Right atrium auricular region (tissue), 2 donors: ENCODE results near the gene ZNF74. TPM values are rescaled to one million over a fixed set of nuclear protein-coding genes. Genes with fewer than 3 reads are reported as not detected.
"Not testable (repeated sequence)": the region's sequence is repeated elsewhere in the genome, so short reads cannot be mapped to it uniquely, and the experiment has no call there.

Source experiments
- DNase-seq: peaks from one replicate; pipeline ENCODE4 v3.0.0-alpha.2; 2019; ENCODE audit warnings: low spot score
- H3K27ac ChIP-seq, 2 donors: fragments of 200-600 bp; sonication (generic); 1 replicate in 1 of 2; 2 replicates in 1 of 2; pipeline ENCODE4 v1.5.1; 2016 to 2019
- H3K27me3 ChIP-seq, 2 donors: fragments of 200-600 bp; sonication (generic); one replicate each; pipeline versions ENCODE4 v1.5.1 to v1.6.0; 2017 to 2019
- H3K36me3 ChIP-seq: fragments of 200-600 bp; sonication (generic); one replicate; pipeline ENCODE4 v1.5.1; 2016
- H3K4me1 ChIP-seq, 2 donors: fragments of 200-600 bp; sonication (generic); one replicate each; pipeline versions ENCODE4 v1.5.1 to v1.6.0; 2017 to 2019
- H3K4me3 ChIP-seq, 2 donors: fragments of 200-600 bp; sonication (generic); 1 replicate in 1 of 2; 2 replicates in 1 of 2; pipeline ENCODE4 v1.5.1; 2017 to 2019; ENCODE audit warnings: mild to moderate bottlenecking in 1 of 2, moderate library complexity in 1 of 2
- H3K9me3 ChIP-seq, 2 donors: fragments of 200-600 bp; sonication (generic); one replicate each; pipeline ENCODE4 v1.5.1; 2019
- total RNA-seq, 2 donors: library from RNA; depleted of rRNA; stranded (reverse); fragments of >200 nt; gene quantifications; one replicate each; pipeline ENCODE4 v1.1.0, GENCODE V29; 2016
- TF ChIP-seq, protein P1 (sequence below), 2 donors: fragments of 200-600 bp; sonication (generic); IDR thresholded peaks; one replicate each; pipeline ENCODE4 v1.5.1; 2019; ENCODE audit warnings: antibody characterized with exemption in 2 of 2

ZNF74 gene
- total RNA-seq = 1 to 10 TPM; 5.6 to 6.3 TPM

GRCh38 chr22:20393705-20394476 lies at the start of gene ZNF74:
Gene ZNF74, plus strand, starts transcription at chr22:20394151. Its CDS starts 478 bp downstream, at chr22:20394629.
- DNase-seq = peak; percentile 88

GRCh38 chr22:20346553-20346952 lies 47.4 kb upstream of the ZNF74 start:
- not testable (repeated sequence) for H3K27ac ChIP-seq, H3K9me3 ChIP-seq, H3K4me3 ChIP-seq, H3K4me1 ChIP-seq, H3K27me3 ChIP-seq, DNase-seq, H3K36me3 ChIP-seq

More at GRCh38 chr22:20393705-20394476, at the start of gene ZNF74:
- Histone ChIP-seq H3K36me3 (no peaks in the 10 kb centered on the region), H3K9me3 (no peaks in the 10 kb centered on the region), H3K4me1 (peaks cover 0 to 19% of the 10 kb centered on the region in 2 donors), H3K27ac (peak within 1 kb of the TSS; percentile 66 to 74), H3K4me3 (peak within 1 kb of the TSS; percentile 65 to 70), H3K27me3 (no peaks in the 10 kb centered on the region)
- TF ChIP-seq, protein P1, sequence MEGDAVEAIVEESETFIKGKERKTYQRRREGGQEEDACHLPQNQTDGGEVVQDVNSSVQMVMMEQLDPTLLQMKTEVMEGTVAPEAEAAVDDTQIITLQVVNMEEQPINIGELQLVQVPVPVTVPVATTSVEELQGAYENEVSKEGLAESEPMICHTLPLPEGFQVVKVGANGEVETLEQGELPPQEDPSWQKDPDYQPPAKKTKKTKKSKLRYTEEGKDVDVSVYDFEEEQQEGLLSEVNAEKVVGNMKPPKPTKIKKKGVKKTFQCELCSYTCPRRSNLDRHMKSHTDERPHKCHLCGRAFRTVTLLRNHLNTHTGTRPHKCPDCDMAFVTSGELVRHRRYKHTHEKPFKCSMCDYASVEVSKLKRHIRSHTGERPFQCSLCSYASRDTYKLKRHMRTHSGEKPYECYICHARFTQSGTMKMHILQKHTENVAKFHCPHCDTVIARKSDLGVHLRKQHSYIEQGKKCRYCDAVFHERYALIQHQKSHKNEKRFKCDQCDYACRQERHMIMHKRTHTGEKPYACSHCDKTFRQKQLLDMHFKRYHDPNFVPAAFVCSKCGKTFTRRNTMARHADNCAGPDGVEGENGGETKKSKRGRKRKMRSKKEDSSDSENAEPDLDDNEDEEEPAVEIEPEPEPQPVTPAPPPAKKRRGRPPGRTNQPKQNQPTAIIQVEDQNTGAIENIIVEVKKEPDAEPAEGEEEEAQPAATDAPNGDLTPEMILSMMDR (IDR thresholded peaks at IDR 0.05) = peak in 1 of 2 donors; percentile 22

DNA sequence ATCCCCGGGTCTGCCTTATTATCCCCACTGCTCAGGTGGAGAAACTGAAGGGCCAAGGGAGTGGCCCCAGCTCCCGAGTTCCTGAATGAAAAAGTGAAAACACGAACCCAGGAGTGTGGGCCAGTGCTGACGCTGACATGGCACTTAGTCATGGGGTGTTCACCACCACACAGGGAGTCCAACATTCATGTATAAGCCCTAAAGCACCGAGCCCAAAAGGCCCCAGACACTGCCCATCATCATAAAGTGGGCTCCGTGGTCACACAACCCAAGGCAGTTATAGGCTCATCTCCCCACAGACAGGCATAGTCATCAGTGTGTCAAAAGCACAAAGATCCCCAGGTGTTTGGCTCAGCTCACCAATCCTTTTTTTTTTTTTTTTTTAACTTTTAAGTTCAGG lies 41.4 kb upstream of the ZNF74 start:
- not testable (repeated sequence) for H3K36me3 ChIP-seq, H3K27me3 ChIP-seq

DNA sequence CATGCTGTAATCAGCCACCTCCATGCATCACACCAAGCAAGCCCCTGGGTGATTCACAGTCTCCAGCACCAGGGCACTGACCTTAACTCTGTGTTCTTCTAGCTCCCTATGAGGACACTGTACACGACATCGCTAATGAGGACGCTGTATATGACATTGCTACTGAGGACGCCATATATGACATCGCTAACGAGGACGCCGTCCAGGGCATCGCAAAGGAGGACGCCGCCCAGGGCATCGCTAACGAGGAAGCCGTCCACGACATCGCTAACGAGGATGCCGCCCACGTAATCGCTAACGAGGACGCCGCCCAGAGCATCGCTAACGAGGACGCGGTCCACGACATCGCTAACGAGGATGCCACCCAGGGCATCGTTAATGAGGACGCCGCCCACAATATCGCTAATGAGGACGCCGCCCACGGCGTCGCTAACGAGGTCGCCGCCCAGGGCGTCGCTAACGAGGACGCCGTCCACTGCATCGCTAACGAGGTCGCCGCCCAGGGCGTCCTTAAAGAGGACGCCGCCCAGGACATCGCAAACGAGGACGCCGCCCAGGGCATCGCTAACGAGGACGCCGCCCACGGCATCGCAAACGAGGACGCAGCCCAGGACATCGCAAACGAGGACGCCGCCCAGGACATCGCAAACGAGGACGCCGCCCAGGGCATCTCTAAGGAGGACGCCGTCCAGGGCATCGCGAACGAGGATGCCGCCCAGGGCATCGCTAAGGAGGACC lies 39.5 kb upstream of the ZNF74 start:
- DNase-seq = no peak
- Histone ChIP-seq H3K4me1 (no peaks in the 10 kb centered on the region), H3K36me3 (no peaks in the 10 kb centered on the region), H3K27ac (no peak overlapping the region), H3K27me3 (no peaks in the 10 kb centered on the region), H3K4me3 (no peak overlapping the region), H3K9me3 (no peaks in the 10 kb centered on the region)
- TF ChIP-seq, protein P1 (IDR thresholded peaks at IDR 0.05) = no peak

More for the DNA sequence above, 41.4 kb upstream of the ZNF74 start:
- not testable (repeated sequence) for H3K27ac ChIP-seq, DNase-seq, H3K9me3 ChIP-seq, H3K4me3 ChIP-seq, H3K4me1 ChIP-seq

- H3K36me3 ChIP-seq = not testable (repeated sequence)
Measured at GRCh38 chr22:20355939-20356636, 37.9 kb upstream of the ZNF74 start.

GRCh38 chr22:20356906-20357305 lies 37.0 kb upstream of the ZNF74 start:
- H3K36me3 ChIP-seq, H3K9me3 ChIP-seq, H3K4me3 ChIP-seq: not testable (repeated sequence)

More at GRCh38 chr22:20355939-20356636, 37.9 kb upstream of the ZNF74 start:
- H3K4me1 ChIP-seq, H3K27ac ChIP-seq, DNase-seq, H3K27me3 ChIP-seq, H3K9me3 ChIP-seq, H3K4me3 ChIP-seq: not testable (repeated sequence)

GRCh38 chr22:20357967-20358366 lies 36.0 kb upstream of the ZNF74 start:
- H3K27me3 ChIP-seq, H3K27ac ChIP-seq, DNase-seq: not testable (repeated sequence)

More at GRCh38 chr22:20356906-20357305, 37.0 kb upstream of the ZNF74 start:
- not testable (repeated sequence) for H3K27me3 ChIP-seq, H3K27ac ChIP-seq, DNase-seq, H3K4me1 ChIP-seq

DNA sequence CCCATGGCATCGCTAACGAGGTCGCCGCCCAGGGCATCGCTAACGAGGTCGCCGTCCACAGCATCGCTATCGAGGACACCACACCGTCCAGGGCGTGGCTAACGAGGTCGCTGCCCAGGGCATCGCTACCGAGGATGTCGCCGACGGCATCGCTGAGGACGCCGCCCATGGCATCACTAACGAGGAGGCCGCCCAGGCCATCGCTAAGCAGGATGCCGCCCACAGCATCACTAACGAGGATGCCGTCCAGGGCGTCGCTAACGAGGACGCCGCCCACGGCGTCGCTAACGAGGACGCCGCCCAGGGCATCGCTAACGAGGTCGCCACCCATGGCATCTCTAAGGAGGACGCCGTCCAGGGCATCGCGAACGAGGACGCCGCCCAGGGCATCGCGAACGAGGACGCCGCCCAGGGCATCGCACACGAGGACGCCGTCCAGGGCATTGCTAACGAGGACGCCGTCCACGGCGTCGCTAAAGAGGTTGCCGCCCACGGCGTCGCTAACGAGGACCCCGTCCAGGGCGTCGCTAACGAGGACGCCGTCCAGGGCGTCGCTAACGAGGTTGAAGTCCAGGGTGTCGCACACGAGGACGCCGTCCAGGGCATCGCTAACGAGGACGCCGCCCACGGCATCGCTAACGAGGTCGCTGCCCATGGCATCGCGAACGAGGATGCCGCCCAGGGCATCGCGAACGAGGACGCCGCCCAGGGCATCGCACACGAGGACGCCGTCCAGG lies 35.3 kb upstream of the ZNF74 start:
- H3K36me3 ChIP-seq, H3K4me1 ChIP-seq, H3K27ac ChIP-seq, H3K27me3 ChIP-seq, H3K4me3 ChIP-seq, DNase-seq, H3K9me3 ChIP-seq: not testable (repeated sequence)

More at GRCh38 chr22:20357967-20358366, 36.0 kb upstream of the ZNF74 start:
- H3K36me3 ChIP-seq, H3K4me3 ChIP-seq, H3K9me3 ChIP-seq, H3K4me1 ChIP-seq: not testable (repeated sequence)

DNA sequence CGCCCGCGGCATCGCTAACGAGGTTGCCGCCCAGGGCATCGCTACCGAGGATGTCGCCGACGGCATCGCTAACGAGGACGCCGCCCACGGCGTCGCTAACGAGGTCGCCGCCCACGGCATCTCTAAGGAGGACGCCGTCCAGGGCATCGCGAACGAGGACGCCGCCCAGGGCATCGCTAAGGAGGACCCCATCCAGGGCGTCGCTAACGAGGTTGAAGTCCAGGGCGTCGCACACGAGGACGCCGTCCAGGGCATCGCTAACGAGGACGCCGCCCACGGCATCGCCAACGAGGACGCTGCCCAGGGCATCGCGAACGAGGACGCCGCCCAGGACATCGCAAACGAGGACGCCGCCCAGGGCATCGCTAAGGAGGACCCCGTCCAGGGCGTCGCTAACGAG lies 33.7 kb upstream of the ZNF74 start:
- H3K27ac ChIP-seq, H3K27me3 ChIP-seq, DNase-seq, H3K4me3 ChIP-seq, H3K4me1 ChIP-seq, H3K36me3 ChIP-seq, H3K9me3 ChIP-seq: not testable (repeated sequence)

DNA sequence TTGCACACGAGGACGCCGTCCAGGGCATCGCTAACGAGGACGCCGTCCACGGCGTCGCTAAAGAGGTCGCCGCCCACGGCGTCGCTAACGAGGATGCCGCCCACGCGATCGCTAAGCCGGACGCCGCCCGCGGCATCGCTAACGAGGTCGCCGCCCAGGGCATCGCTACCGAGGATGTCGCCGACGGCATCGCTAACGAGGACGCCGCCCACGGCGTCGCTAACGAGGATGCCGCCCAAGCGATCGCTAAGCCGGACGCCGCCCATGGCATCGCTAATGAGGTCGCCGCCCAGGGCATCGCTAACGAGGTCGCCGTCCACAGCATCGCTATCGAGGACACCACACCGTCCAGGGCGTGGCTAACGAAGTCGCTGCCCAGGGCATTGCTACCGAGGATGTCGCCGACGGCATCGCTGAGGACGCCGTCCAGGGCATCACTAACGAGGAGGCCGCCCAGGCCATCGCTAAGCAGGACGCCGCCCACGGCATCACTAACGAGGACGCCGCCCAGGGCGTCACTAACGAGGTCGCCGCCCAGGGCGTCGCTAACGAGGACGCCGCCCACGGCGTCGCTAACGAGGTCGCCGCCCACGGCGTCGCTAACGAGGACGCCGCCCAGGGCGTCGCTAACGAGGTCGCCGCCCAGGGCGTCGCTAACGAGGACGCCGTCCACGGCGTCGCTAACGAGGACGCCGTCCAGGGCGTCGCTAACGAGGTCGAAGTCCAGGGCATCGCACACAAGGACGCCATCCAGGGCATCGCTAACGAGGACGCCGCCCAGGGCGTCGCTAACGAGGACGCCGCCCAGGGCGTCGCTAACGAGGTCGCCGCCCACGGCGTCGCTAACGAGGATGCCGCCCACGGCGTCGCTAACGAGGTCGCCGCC lies 32.8 kb upstream of the ZNF74 start:
- H3K27me3 ChIP-seq, H3K4me3 ChIP-seq, H3K36me3 ChIP-seq, H3K27ac ChIP-seq, DNase-seq, H3K4me1 ChIP-seq, H3K9me3 ChIP-seq: not testable (repeated sequence)

DNA sequence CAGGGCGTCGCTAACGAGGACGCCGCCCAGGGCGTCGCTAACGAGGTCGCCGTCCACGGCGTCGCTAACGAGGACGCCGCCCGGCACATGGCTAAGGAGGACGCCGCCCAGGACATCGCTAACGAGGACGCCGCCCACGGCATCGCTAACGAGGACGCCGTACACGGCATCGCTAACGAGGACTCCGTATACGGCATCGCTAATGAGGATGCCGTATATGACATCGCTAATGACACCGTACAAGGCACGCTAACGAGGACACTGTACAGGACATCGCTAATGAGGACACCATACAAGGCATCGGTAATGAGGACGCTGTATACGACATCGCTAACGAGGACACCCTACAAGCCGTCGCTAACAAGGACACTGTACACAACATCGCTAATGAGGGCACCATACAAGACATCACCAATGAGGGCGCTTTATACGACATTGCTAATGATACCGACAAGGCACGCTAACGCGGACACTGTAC lies 32.2 kb upstream of the ZNF74 start:
- not testable (repeated sequence) for H3K27me3 ChIP-seq, DNase-seq, H3K4me3 ChIP-seq, H3K4me1 ChIP-seq, H3K36me3 ChIP-seq, H3K9me3 ChIP-seq, H3K27ac ChIP-seq
